Activated CD8-positive, alpha-beta memory T cell treated with anti-CD3 and anti-CD28 coated beads, Interleukin-2, amount 50 U/mL, for 24 hours (primary cell): ENCODE results near the gene GP9.
"Not testable (repeated sequence)": the region's sequence is repeated elsewhere in the genome, so short reads cannot be mapped to it uniquely, and the experiment has no call there.

Experiments used
- DNase-seq: peaks from one replicate; pipeline ENCODE4 v3.0.0-alpha.2; 2020; ENCODE audit errors: extremely low read depth

The GP9 gene

GRCh38 chr3:129050556-129051295 is 9.9 kb upstream of the GP9 start:
- no peak for DNase-seq

GRCh38 chr3:129051871-129052340 is 8.7 kb upstream of the GP9 start:
- DNase-seq: no peak

GRCh38 chr3:129052675-129053074 is 7.9 kb upstream of the GP9 start:
- no peak for DNase-seq

GRCh38 chr3:129054605-129055104 is 5.9 kb upstream of the GP9 start:
- no peak for DNase-seq

GRCh38 chr3:129056451-129057173 is 4.0 kb upstream of the GP9 start:
- DNase-seq: no peak

- DNase-seq: no peak
These were observed 3.3 kb upstream of the GP9 start for GRCh38 chr3:129057249-129057648.

- no peak for DNase-seq
These were observed 2.0 kb upstream of the GP9 start for GRCh38 chr3:129058441-129059200.

- no peak for DNase-seq
These were observed 1.1 kb upstream of the GP9 start for GRCh38 chr3:129059311-129059958.

GRCh38 chr3:129061023-129061887 is 676 bp downstream of the GP9 start:
- no peak for DNase-seq

- no peak for DNase-seq
These were observed 1.6 kb downstream of the GP9 start for GRCh38 chr3:129061888-129062834.

GRCh38 chr3:129063091-129063640 is 2.6 kb downstream of the GP9 start:
- no peak for DNase-seq

GRCh38 chr3:129063841-129064482 is 3.4 kb downstream of the GP9 start:
- no peak for DNase-seq

- no peak for DNase-seq
These were observed 4.6 kb downstream of the GP9 start for GRCh38 chr3:129065016-129065719.

GRCh38 chr3:129065720-129066073 is 5.1 kb downstream of the GP9 start:
- no peak for DNase-seq

- DNase-seq: not testable (repeated sequence)
These were observed 7.1 kb downstream of the GP9 start for GRCh38 chr3:129067719-129068118.

- DNase-seq: no peak
These were observed 7.8 kb downstream of the GP9 start for GRCh38 chr3:129068291-129068886.

GRCh38 chr3:129069313-129070085 is 8.9 kb downstream of the GP9 start:
- not testable (repeated sequence) for DNase-seq
